K562 (cell line): ENCODE measurements around the gene HLCS. TPM values are rescaled to one million over a fixed set of nuclear protein-coding genes. Genes with fewer than 3 reads are reported as not detected.

ENCODE experiments used
- BDP1 ChIP-seq: IDR thresholded peaks from 3 replicates; pipeline ENCODE4 v1.6.1; 2011; ENCODE audit not compliant: insufficient read length, insufficient read depth
- GTF2F1 ChIP-seq: IDR thresholded peaks from 2 replicates; pipeline ENCODE4 v1.6.1; 2011; ENCODE audit warnings: low read depth, low read length, improper control_type of control experiment
- HDAC1 ChIP-seq, 2 experiments: fragments of 450-650 bp; IDR thresholded peaks; 2 replicates each; pipeline ENCODE4 v1.6.1; 2016 to 2017; ENCODE audit warnings: inconsistent platforms in 1 of 2, mild to moderate bottlenecking in 1 of 2, moderate library complexity in 1 of 2
- HOMEZ ChIP-seq: fragments of 250-450 bp; sonication (Bioruptor Pico); IDR thresholded peaks from 2 replicates; pipeline ENCODE4 v1.4.0; 2020; ENCODE audit warnings: mild to moderate bottlenecking, moderate library complexity
- KAT8 ChIP-seq: fragments of 450-650 bp; IDR thresholded peaks from 2 replicates; pipeline ENCODE4 v1.6.1; 2016; ENCODE audit warnings: low read depth, mild to moderate bottlenecking
- KDM4B ChIP-seq, 2 experiments: fragments of 450-650 bp in 1 of 2; sonication (generic) in 1 of 2; IDR thresholded peaks; 2 replicates each; pipeline ENCODE4 v1.6.1; 2016 to 2017; ENCODE audit warnings: borderline replicate concordance in 2 of 2, antibody characterized with exemption in 1 of 2, low read depth in 1 of 2, mild to moderate bottlenecking in 1 of 2
- LARP7 ChIP-seq: fragments of 450-650 bp; IDR thresholded peaks from 2 replicates; pipeline ENCODE4 v1.6.1; 2016
- MBD1 ChIP-seq: fragments of 250-450 bp; sonication (Bioruptor Pico); IDR thresholded peaks from 2 replicates; pipeline ENCODE4 v1.8.0; 2022; ENCODE audit warnings: inconsistent platforms
- MED1 ChIP-seq: sonication (generic); formaldehyde crosslinking; IDR thresholded peaks from 2 replicates; pipeline ENCODE4 v1.8.1; 2023; ENCODE audit warnings: missing genetic modification reagents, borderline replicate concordance
- MTA3 ChIP-seq: fragments of 450-650 bp; formaldehyde crosslinking; IDR thresholded peaks from 2 replicates; pipeline ENCODE4 v1.6.1; 2017; ENCODE audit warnings: mild to moderate bottlenecking, borderline replicate concordance
- POLR3G ChIP-seq: IDR thresholded peaks from 2 replicates; pipeline ENCODE4 v1.6.1; 2011; ENCODE audit not compliant: insufficient read length, insufficient replicate concordance; ENCODE audit errors: extremely low read depth
- RAD51 ChIP-seq: fragments of 450-650 bp; IDR thresholded peaks from 2 replicates; pipeline ENCODE4 v1.7.1; 2016; ENCODE audit warnings: low read depth, mild to moderate bottlenecking, borderline replicate concordance
- SMAD3 ChIP-seq: fragments of 450-650 bp; formaldehyde crosslinking; conservative IDR thresholded peaks from 2 replicates; pipeline ENCODE4 v1.4.0; 2020; ENCODE audit warnings: mild to moderate bottlenecking
- SNRNP70 ChIP-seq: fragments of 200-400 bp; formaldehyde crosslinking; optimal IDR thresholded peaks from 2 replicates; pipeline ENCODE3; 2017; ENCODE audit warnings: low read depth, low read length
- SP2 ChIP-seq: IDR thresholded peaks from 2 replicates; pipeline ENCODE4 v1.6.1; 2011; ENCODE audit warnings: mild to moderate bottlenecking, low read depth, low read length, moderate library complexity; ENCODE audit not compliant: poor library complexity, severe bottlenecking; ENCODE audit errors: extremely low read depth
- TCF7 ChIP-seq: sonication (generic); IDR thresholded peaks from 2 replicates; pipeline ENCODE4 v1.6.1; 2016; ENCODE audit warnings: antibody characterized with exemption, borderline replicate concordance
- THRB ChIP-seq: fragments of 450-650 bp; formaldehyde crosslinking; conservative IDR thresholded peaks from 2 replicates; pipeline ENCODE4 v1.4.0; 2022; ENCODE audit warnings: mild to moderate bottlenecking, missing genetic modification characterization
- ZNF184 ChIP-seq: sonication (generic); formaldehyde crosslinking; IDR thresholded peaks from 2 replicates; pipeline ENCODE4 v1.5.0; 2020; ENCODE audit warnings: missing genetic modification reagents
- ZNF644 ChIP-seq: fragments of 200-800 bp; sonication (Bioruptor generic); IDR thresholded peaks from 2 replicates; pipeline ENCODE4 v1.6.1; 2016; ENCODE audit warnings: low read depth, missing genetic modification characterization, missing compliant biosample characterization
- ZNF707 ChIP-seq: fragments of 250-450 bp; sonication (Bioruptor Pico); conservative IDR thresholded peaks from 2 replicates; pipeline ENCODE4 v1.8.0; 2022; ENCODE audit warnings: inconsistent platforms, mild to moderate bottlenecking, moderate library complexity
- polyA plus RNA-seq, 8 experiments: library from polyadenylated mRNA; depleted of rRNA in 4 of 8; stranded (reverse) in 5 of 8; unstranded in 3 of 8; fragments of >200 nt; fragmentation: Nextera tagmentation in 2 of 8; fragmentation: Illumina TruSeq in 1 of 8; extraction: Ambion mirVana in 2 of 8; extraction: Trizol in 1 of 8; gene quantifications; 2 replicates each; pipeline versions ENCODE4 v1.2.1 to v1.2.3, GENCODE V29; 2011 to 2014; ENCODE audit warnings: inconsistent platforms in 1 of 8, missing spikeins in 1 of 8
- total RNA-seq, 7 experiments: library from RNA; depleted of rRNA in 6 of 7; stranded (reverse); fragments of >200 nt in 6 of 7; fragmentation: Illumina TruSeq in 2 of 7; extraction: Trizol in 2 of 7; gene quantifications; 2 replicates each; pipeline versions ENCODE4 v1.2.1 to v1.2.3, GENCODE V29; 2011 to 2021; ENCODE audit warnings: low replicate concordance in 1 of 7
- TF ChIP-seq, protein P1 (sequence below): fragments of 200-800 bp; sonication (Bioruptor generic); IDR thresholded peaks from 2 replicates; pipeline ENCODE4 v1.6.1; 2017; ENCODE audit warnings: missing genetic modification characterization, missing compliant biosample characterization

The HLCS gene
- total and polyA plus RNA-seq, 9 of the 15 experiments (the other 6 are each of a cell fraction or from before 2014, with no cell fraction given), result 3.0 to 21.5 (median 17.1) TPM

DNA sequence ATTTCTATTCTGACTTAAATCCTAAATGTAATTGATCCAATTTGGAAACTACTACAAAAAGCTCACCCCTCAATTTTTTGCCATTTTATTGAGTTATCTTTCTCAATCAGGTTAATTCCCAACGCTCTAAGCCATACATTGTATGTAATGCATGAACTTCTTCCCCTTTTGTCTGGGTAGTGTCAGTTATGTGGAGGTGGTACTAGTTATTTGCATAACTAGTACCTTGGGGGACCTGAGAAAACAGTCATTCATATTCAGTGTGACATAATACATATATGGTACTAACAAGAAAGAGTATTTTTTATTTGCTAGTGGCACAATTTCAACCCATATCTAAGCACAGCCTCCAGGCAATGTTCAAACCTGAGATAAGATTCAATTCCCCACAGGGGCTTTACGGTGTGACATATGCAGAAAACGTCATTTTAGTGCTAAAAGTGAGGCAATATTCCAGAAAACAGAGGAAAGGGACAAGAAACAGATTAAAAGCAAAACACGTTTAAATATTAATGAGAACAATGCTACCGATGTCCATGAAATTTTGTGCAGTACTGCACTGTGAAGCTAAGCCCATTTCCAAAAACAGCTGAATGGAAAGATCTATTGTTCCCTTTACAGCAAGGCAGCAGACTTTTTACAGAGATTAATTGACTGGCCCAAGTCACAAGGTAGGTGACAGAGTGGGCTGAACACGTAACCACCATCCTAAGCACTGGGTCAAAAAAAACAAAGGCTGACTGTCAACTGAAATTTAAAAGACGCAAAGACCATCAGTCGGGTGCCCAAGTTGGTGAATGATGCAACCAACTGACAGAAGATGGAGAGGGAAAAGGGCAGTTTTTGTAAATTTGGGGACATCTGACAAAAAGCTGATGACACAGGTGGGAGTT is 1.4 kb downstream of the HLCS start (continued):
- TF ChIP-seq MTA3 (no peak), GTF2F1 (no peak), POLR3G (no peak), ZNF644 (tag) (peak; percentile 30; the same call in 1 of the 2 replicates), RAD51 (peak; percentile 21; the same call in 1 of the 2 replicates), SMAD3 (no peak), ZNF184 (CRISPR knock-in tag) (no peak), BDP1 (no peak), HOMEZ (CRISPR knock-in tag) (no peak), THRB (CRISPR knock-in tag) (no peak), SNRNP70 (no peak), LARP7 (no peak), MBD1 (CRISPR knock-in tag) (no peak), KAT8 (no peak), MED1 (CRISPR knock-in tag) (no peak), ZNF707 (CRISPR knock-in tag) (no peak), HDAC1 (IDR thresholded peaks at IDR 0.05) (no peak), TCF7 (no peak), SP2 (no peak), KDM4B (IDR thresholded peaks at IDR 0.05; ENCODE audit: borderline replicate concordance in 2 of 2, low read depth in 1 of 2) (no peak)
- TF ChIP-seq, protein P1, sequence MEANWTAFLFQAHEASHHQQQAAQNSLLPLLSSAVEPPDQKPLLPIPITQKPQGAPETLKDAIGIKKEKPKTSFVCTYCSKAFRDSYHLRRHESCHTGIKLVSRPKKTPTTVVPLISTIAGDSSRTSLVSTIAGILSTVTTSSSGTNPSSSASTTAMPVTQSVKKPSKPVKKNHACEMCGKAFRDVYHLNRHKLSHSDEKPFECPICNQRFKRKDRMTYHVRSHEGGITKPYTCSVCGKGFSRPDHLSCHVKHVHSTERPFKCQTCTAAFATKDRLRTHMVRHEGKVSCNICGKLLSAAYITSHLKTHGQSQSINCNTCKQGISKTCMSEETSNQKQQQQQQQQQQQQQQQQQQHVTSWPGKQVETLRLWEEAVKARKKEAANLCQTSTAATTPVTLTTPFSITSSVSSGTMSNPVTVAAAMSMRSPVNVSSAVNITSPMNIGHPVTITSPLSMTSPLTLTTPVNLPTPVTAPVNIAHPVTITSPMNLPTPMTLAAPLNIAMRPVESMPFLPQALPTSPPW (CRISPR knock-in tag), result peak; percentile 56
